ENCODE results near the gene TJP2. TPM values are rescaled to one million over a fixed set of nuclear protein-coding genes. Genes with fewer than 3 reads are reported as not detected.

TJP2 gene
- polyA plus RNA-seq, 1 donor from 2014 or later, result 3.1 TPM

DNA sequence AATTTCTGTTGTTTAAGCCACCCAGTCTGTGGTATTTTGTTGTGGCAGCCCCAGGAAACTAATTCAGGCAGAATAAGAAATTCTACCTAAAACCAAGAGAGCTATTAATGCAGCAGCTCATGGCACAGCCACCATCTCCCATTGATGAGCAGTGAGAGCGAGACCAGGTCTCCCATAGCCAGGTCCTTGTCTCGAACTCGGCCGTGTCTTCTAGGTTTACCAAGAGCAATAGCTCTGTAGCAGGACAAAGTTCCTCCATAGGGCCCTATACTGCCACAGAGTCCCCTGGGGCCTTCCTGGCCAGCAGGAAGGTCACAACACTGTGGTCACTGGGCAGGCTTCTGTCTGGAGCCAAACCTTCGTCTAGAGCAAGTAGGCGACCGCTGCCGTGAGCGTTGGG, 34.5 kb upstream of the TJP2 start:
- Histone ChIP-seq H3K36me3 (ENCODE audit: insufficient read depth, low read length) (no peaks in the 10 kb centered on the region), H3K79me2 (replicated peaks; ENCODE audit: insufficient read depth, low read length) (no peaks in the 10 kb centered on the region), H3K27me3 (ENCODE audit: insufficient read depth, low read depth, low read length) (no peaks in the 10 kb centered on the region), H3K9me2 (ENCODE audit: insufficient read depth, low read length) (no peaks in the 10 kb centered on the region), H3K4me2 (ENCODE audit: low read length) (no peak overlapping the region), H3K27ac (ENCODE audit: low read length) (no peak overlapping the region), H3K9me3 (ENCODE audit: low read length) (no peaks in the 10 kb centered on the region), H3K9ac (ENCODE audit: low read length) (no peak overlapping the region), H3K4me3 (ENCODE audit: low read length) (no peak overlapping the region), H2AFZ (ENCODE audit: low read depth, low read length) (no peak overlapping the region), H3F3A (ENCODE audit: insufficient read depth, low read length, poor library complexity, severe bottlenecking) (no peaks in the 10 kb centered on the region), H4K20me1 (ENCODE audit: insufficient read depth) (no peaks in the 10 kb centered on the region)
- no peak for TF ChIP-seq MXI1 (conservative IDR thresholded peaks at IDR 0.05; ENCODE audit: poor library complexity, severe bottlenecking)

DNA sequence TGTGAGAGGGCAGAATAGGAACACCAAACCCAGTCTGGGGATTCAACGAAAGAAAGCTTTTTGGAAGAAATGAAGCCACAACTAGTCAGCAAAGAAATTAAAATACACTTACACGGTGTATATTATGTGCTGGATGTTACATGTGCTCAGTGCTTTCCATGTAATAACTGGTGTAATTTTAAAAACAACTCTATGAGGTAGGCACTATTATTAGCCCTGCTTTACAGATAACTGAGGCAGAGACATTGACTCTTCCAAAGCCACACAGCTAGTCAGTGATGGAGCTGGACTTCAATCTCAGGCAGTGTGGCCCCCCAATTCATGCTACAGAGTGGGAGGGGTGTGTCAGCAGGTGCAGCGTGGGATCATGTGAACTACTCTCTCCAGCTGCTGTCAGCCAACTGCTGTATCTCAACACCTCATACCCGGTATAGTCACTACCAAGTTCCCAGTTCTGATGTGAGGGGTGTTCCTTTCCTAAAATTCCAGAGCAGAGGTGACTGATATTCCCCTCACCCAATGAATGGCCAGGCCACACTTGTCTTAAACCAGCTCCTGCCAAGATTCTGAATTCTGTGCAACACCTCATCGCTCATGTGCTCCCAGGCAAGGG, 33.8 kb upstream of the TJP2 start:
- no peaks in the 10 kb centered on the region for H3K9me2 ChIP-seq (ENCODE audit: insufficient read depth, low read length)
- no peak for TF ChIP-seq SMC3 (conservative IDR thresholded peaks at IDR 0.05; ENCODE audit: poor library complexity)
- no peak for TF ChIP-seq RAD21 (conservative IDR thresholded peaks at IDR 0.05)
- no peak for TF ChIP-seq EZH2 (IDR thresholded peaks at IDR 0.05; ENCODE audit: borderline replicate concordance, insufficient read depth, low read length, poor library complexity, severe bottlenecking)
- no peak for TF ChIP-seq POLR2AphosphoS5 (IDR thresholded peaks at IDR 0.05)
- no peak for TF ChIP-seq EP300 (conservative IDR thresholded peaks at IDR 0.05; ENCODE audit: poor library complexity, severe bottlenecking)
- TF ChIP-seq MXI1 (conservative IDR thresholded peaks at IDR 0.05; ENCODE audit: poor library complexity, severe bottlenecking), result no peak
- TF ChIP-seq, protein P1, sequence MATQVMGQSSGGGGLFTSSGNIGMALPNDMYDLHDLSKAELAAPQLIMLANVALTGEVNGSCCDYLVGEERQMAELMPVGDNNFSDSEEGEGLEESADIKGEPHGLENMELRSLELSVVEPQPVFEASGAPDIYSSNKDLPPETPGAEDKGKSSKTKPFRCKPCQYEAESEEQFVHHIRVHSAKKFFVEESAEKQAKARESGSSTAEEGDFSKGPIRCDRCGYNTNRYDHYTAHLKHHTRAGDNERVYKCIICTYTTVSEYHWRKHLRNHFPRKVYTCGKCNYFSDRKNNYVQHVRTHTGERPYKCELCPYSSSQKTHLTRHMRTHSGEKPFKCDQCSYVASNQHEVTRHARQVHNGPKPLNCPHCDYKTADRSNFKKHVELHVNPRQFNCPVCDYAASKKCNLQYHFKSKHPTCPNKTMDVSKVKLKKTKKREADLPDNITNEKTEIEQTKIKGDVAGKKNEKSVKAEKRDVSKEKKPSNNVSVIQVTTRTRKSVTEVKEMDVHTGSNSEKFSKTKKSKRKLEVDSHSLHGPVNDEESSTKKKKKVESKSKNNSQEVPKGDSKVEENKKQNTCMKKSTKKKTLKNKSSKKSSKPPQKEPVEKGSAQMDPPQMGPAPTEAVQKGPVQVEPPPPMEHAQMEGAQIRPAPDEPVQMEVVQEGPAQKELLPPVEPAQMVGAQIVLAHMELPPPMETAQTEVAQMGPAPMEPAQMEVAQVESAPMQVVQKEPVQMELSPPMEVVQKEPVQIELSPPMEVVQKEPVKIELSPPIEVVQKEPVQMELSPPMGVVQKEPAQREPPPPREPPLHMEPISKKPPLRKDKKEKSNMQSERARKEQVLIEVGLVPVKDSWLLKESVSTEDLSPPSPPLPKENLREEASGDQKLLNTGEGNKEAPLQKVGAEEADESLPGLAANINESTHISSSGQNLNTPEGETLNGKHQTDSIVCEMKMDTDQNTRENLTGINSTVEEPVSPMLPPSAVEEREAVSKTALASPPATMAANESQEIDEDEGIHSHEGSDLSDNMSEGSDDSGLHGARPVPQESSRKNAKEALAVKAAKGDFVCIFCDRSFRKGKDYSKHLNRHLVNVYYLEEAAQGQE (IDR thresholded peaks at IDR 0.05; ENCODE audit: borderline replicate concordance), result no peak
- TF ChIP-seq, protein P2, sequence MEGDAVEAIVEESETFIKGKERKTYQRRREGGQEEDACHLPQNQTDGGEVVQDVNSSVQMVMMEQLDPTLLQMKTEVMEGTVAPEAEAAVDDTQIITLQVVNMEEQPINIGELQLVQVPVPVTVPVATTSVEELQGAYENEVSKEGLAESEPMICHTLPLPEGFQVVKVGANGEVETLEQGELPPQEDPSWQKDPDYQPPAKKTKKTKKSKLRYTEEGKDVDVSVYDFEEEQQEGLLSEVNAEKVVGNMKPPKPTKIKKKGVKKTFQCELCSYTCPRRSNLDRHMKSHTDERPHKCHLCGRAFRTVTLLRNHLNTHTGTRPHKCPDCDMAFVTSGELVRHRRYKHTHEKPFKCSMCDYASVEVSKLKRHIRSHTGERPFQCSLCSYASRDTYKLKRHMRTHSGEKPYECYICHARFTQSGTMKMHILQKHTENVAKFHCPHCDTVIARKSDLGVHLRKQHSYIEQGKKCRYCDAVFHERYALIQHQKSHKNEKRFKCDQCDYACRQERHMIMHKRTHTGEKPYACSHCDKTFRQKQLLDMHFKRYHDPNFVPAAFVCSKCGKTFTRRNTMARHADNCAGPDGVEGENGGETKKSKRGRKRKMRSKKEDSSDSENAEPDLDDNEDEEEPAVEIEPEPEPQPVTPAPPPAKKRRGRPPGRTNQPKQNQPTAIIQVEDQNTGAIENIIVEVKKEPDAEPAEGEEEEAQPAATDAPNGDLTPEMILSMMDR (IDR thresholded peaks at IDR 0.05; ENCODE audit: poor library complexity, severe bottlenecking), result no peak
- no peak for TF ChIP-seq TAF1 (IDR thresholded peaks at IDR 0.05; ENCODE audit: low read depth)
- H3K4me3 ChIP-seq (ENCODE audit: low read length), result no peak overlapping the region
- H3K9ac ChIP-seq (ENCODE audit: low read length), result no peak overlapping the region
- H3F3A ChIP-seq (ENCODE audit: insufficient read depth, low read length, poor library complexity, severe bottlenecking), result no peaks in the 10 kb centered on the region
- H3K36me3 ChIP-seq (ENCODE audit: insufficient read depth, low read length), result no peaks in the 10 kb centered on the region
- H4K20me1 ChIP-seq (ENCODE audit: insufficient read depth), result no peaks in the 10 kb centered on the region
- H2AFZ ChIP-seq (ENCODE audit: low read depth, low read length), result no peak overlapping the region
- H3K27ac ChIP-seq (ENCODE audit: low read length), result no peak overlapping the region
- H3K9me3 ChIP-seq (ENCODE audit: low read length), result no peaks in the 10 kb centered on the region
- H3K27me3 ChIP-seq (ENCODE audit: insufficient read depth, low read depth, low read length), result no peaks in the 10 kb centered on the region
- H3K4me2 ChIP-seq (ENCODE audit: low read length), result no peak overlapping the region
- no peaks in the 10 kb centered on the region for H3K79me2 ChIP-seq (replicated peaks; ENCODE audit: insufficient read depth, low read length)

All from neural cell (in vitro differentiated cells).